Testis (tissue), 2 donors: ENCODE data around the gene TRIM41.
A peak's percentile ranks its signal among the peaks of the same experiment; 100 is the strongest.

Experiments
- POLR2A ChIP-seq: fragments of 450-650 bp; IDR thresholded peaks from one replicate; pipeline ENCODE4 v1.6.1; 2017; ENCODE audit warnings: antibody characterized with exemption, mild to moderate bottlenecking, moderate library complexity
- TF ChIP-seq, protein P1 (sequence below), 3 experiments: fragments of 450-650 bp in 2 of 3; fragments of 200-600 bp in 1 of 3; sonication (generic) in 1 of 3; IDR thresholded peaks; one replicate each; pipeline ENCODE4 v1.5.1; 2016 to 2019; ENCODE audit warnings: antibody characterized with exemption in 3 of 3, mild to moderate bottlenecking in 2 of 3, moderate library complexity in 1 of 3

GRCh38 chr5:181181650-181182565 is 41.2 kb upstream of the TRIM41 start:
- TF ChIP-seq, protein P1, sequence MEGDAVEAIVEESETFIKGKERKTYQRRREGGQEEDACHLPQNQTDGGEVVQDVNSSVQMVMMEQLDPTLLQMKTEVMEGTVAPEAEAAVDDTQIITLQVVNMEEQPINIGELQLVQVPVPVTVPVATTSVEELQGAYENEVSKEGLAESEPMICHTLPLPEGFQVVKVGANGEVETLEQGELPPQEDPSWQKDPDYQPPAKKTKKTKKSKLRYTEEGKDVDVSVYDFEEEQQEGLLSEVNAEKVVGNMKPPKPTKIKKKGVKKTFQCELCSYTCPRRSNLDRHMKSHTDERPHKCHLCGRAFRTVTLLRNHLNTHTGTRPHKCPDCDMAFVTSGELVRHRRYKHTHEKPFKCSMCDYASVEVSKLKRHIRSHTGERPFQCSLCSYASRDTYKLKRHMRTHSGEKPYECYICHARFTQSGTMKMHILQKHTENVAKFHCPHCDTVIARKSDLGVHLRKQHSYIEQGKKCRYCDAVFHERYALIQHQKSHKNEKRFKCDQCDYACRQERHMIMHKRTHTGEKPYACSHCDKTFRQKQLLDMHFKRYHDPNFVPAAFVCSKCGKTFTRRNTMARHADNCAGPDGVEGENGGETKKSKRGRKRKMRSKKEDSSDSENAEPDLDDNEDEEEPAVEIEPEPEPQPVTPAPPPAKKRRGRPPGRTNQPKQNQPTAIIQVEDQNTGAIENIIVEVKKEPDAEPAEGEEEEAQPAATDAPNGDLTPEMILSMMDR (IDR thresholded peaks at IDR 0.05): peak; percentile 45 to 54 (median 52)
- no peak for TF ChIP-seq POLR2A
